ENCODE results near the gene GPA33.

The GPA33 gene

DNA sequence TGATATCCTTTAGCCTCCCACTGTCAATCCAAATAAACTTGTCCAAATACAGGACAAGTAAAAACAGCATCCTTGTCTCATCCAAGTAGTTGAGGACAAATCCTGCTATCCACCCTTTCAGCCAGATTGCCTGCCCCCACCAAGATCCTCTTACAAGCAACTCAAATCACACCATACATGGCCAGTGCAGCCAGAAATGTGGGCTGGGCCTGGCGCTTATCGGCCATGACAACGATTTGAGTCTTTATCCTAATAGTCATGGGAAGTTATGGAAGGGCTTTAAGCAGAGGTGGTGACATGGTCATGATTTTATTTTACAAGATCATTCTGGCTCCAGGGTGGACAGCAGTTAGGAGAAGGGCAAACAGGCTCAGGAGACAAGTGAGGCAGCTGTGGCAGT is 6.3 kb downstream of the GPA33 start:
- no peak for DNase-seq

DNA sequence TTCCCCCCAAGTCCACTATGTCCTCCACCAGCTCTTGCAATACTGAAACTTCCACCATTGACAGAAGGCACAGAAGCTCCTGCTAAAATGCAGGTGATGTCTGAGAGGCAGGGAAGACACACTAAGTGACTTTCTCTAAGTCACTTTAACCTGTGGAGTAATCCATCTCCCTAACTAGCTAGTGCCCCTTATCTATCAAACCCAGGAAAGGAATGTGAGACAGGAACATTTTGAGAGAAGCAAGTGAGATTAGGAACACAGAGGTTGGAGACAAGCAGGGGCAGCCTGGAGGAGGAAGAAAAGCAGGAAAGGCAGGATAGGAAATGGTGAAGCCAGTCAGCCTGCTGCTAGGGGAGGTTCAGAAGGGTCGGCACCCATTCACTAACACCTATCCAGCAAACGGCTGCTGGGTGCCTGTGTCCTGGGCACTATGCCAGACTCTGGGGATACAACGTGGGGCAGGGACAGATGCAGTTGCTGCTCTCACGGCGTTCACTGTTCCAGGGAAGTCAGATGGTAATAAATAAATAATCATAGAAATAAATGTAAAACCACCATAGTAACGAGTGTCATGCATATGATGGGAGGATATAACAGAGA is 7.0 kb downstream of the GPA33 start:
- DNase-seq, result peak; percentile 97

DNA sequence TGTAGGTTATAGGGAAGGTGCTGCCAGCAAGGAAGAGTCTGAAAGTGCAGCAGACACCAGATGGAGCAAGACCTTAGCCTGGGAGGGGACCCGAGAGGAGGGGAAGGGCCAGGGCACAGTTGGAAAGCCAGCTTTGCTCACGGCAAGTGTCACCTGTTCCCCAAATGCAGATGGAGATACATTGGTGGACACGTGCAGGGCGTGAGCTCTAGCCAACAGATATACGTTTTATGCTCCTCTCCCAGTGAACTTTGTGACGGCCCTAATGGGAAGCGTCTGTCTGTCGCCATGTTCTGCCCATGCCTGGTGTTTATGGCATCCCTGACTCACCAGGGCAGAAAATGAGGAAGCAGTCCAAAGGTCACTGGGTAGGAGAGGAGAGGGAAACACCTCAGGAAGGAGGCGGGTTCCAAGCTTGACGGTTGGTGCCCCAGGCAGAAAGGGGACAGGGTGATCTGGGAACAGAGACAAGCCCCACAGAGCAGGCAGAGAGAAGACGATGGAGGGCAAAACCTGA is 7.6 kb downstream of the GPA33 start:
- peak; percentile 98 for DNase-seq

DNA sequence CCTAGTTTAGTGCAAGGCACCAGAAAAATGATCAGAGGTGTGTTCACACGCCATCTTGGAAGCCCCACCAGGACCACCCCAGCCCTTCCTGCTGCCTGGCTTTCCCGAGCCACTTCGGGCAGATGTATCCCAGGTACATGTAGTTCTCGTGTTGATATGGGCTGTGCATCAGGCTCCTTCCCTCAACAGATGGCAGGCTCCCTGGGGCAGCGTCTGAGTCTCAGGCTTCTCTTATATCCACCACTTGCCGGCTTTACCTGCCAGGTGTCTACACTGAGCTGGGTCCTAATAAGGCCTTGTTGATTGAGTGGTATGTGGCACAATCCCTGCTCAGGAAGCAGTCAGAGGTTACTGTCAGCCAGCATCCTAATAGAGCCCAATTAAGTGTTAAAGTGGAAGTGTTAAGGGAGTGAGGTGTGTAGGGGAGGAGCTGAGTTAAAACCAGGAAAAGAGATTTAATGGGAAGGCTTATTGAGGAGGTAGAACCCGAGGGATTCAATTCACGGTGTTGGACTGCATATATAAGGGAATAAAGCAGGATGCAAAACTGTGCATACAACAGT is 8.5 kb downstream of the GPA33 start:
- DNase-seq, result peak; percentile 99

DNA sequence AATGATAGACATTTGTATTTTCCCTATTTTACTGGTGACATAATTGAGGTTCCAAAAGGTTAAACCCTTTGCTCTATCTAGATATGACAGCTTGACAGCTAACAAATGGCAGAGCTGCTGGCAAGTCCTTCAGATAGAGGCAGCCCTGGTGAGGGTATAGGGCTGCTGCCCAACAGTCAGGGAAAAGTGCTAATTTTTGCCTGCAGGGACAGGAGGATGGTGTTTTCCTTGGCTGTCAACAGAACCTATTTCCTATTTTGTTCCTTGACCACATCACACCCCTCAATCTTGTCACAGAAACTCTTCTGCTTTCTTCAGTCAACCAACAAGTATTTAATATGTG is 12.3 kb downstream of the GPA33 start:
- no peak for DNase-seq

DNA sequence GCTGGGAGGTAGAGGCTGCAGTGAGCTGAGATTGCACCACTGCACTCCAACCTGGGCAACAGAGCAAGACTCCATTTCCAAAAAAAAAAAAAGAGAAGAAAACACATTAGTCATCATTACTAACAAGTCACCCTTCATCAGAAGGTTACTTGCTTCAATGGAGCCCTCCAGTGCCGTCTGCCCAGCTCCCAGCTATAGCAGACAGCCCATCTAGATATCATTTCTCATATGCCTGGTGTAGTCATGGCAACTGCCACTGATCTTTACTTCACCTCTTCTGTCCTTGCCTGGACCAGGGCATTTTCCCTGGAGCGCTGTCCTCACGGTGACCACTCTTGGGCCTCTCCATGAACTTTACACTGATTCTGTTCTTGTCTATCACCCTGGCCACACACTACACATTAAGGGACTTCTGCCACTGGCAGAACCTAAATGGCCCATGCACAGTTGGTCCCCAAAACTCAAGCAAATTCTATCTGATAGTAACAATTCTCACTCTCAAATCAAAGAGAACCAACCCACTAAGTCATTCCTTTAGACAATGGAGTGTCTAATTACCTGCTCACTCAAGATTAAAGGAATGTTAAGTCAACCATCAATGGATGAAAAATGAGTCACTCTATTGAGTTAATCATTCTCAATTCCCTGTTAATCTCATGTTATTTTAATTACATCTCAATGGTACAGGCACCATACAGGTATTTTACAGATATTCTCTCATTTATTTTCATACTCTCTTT is 12.9 kb downstream of the GPA33 start:
- DNase-seq, result peak; percentile 12

DNA sequence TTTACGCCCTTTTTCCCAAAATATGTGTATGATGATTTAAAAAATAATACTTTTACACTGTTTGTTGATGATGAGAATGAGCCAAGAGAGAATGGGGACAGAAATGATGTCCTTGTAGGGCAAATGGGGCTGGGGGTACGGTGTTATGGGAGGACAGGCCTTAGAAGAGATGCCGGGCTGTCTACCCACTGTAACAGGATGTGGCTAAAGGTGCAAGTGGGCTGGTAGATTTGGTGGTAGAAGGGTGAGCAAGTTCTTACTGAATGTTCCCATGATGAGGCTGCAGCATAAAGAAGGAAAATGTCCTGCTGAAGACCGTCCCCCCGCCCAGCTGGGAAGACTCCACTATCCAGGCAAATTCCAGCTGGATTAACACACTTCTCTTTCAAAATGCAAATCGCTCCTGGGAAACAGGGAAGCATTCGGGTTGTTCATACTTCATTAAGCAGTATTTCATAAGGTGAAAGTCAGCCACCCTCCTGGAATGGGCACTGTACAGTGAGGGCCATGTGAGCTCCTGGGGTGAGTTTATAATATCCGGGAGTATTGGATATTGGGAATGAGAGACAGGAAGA is 14.0 kb downstream of the GPA33 start:
- no peak for DNase-seq

DNA sequence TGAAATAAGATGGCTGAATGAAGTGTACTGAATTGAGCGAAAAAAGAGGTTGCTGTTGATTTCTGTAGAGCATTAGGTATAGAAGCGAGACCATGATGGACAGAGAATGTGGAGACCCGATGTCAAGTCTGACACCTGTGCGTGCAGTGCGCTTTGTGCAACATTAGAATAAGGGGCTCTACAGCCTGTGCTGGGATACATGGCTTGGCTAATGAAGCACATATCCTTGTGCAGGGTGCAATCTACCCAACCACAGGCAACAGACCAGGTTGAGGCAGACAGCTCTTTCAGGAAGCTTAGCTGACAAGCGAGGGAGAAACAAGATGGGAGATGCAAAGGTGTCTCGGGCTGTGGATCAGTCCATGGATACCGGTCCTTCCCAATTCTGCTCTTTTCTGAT is 18.9 kb downstream of the GPA33 start:
- no peak for DNase-seq

DNA sequence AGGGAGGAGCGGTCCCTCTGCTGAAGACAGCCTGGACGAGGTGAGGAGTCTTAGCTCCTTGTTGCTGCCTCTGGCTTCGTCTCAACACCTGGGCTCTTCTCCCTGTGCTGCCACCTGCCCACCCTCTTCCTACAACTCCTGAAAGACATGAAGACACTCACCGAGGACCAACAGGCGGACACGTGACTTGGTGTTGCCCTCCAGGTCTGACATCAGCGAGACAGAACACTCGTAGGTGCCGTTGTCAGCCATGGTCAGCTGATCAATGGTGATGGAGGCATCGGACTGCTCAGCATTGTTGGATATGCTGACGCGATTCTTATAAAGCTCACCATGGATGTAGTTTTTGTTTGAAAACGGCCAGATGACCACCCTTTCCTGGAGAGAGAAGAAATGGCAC is 21.4 kb downstream of the GPA33 start:
- no peak for DNase-seq

DNA sequence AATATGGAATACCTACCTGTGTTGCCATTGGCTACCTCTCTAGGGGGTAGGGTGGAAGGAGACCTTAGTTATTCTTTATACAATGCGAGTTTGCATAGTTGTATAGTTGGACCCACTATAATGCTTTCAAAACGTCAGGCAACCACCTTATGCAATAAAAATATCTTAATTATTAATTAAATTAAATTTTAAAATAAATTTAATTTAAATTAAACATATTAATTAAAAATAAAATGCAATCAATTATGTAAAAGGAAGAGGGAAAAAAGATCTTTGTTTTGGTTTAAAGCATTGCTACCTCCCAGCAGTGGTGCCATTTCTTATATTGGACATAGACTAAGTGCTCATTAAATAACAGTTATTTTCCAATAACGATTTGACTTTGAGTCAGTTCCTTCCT is 22.3 kb downstream of the GPA33 start:
- no peak for DNase-seq

DNA sequence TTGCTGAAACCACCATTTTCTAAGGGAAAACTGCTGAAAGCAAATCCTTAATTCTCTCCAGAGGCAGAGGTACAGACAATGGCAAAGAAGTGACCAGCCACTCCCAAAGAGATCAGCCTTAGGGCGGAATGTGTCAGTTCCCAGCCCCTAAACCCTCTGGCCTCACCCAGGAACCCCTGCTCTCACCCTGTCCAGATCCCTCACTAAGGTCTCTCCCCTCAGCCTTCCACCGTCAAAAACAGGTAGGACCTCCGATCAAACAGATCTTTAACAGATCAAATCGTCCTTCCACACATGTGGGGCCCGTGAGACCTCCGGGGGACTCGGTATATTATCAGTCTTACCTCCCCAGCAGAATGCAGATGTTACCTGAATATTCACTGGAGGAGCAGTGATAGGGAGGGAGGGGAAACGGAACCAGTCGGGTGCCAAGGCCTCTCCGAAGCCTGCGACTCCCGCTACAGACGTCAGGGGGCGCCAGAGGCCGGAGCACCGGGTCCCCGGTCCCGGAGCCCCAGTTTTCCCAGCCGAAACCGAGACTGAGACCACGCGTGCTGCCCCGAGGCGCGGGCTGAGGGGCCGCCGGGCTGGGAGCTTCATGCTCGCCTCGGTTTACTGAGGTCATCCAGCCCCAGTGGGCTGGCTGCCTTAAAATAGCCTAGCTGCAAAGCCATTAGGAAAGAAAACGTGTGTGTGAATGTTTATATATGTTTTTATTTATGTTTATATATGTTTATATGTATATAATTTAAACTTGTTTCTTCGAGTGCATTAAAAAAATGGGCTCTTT is 23.6 kb downstream of the GPA33 start:
- peak; percentile 87 for DNase-seq

DNA sequence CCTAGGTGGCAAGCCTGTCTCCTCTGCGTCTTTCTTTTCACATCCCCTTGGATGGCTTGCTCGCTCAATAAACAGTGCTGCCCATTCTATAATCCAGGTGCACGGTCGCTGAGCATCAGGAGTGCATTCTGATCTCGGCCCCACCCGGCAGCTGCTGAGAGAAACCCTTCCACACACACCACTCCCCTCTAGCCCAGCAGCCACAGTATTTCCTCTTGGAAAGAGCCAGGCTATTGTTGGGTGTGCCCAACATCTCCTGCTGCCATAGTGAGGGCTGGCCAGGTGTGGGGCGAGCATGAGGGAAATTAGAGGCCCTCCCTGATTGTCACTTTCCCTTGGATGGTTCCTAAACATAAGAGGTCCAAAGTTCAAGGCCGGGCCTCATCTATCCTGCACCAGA is 24.7 kb downstream of the GPA33 start:
- peak; percentile 63 for DNase-seq

DNA sequence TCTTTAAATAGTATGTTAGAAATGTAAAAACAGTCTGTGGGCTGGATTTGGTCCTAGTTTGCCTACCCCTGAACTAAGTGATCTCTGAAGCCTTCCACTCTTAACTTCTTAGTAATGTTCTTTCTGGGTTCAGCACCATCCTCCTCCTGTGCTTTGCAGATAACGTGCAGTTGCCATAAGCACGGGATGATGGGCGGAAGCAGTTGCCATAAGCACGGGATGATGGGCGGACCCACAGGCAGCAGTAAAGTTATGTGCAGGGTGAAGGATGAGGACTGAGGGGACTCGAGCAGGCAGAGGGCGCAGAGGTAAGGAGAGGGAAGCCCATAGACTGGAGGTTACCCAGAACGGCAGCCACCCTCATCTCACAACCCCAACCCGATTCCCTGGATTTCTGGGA is 25.6 kb downstream of the GPA33 start:
- DNase-seq, result no peak

DNA sequence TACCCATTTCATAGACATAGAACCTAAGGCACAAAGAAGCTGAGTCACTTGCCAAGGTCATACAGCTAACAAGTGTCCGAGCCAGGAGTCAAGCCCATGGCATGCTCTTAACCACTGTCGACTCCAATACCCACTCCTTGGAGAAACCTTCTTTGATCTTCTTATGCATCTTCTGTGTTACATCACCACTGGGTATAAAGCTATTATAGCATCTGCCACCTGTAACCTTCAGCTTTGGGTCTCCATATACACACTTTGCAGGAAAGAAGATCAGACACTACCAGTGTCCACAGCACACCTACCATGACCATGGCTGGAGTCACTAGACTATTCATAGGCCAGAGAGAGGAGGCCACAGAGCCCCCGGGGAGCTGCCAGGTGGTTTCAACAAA is 29.1 kb downstream of the GPA33 start:
- no peak for DNase-seq

DNA sequence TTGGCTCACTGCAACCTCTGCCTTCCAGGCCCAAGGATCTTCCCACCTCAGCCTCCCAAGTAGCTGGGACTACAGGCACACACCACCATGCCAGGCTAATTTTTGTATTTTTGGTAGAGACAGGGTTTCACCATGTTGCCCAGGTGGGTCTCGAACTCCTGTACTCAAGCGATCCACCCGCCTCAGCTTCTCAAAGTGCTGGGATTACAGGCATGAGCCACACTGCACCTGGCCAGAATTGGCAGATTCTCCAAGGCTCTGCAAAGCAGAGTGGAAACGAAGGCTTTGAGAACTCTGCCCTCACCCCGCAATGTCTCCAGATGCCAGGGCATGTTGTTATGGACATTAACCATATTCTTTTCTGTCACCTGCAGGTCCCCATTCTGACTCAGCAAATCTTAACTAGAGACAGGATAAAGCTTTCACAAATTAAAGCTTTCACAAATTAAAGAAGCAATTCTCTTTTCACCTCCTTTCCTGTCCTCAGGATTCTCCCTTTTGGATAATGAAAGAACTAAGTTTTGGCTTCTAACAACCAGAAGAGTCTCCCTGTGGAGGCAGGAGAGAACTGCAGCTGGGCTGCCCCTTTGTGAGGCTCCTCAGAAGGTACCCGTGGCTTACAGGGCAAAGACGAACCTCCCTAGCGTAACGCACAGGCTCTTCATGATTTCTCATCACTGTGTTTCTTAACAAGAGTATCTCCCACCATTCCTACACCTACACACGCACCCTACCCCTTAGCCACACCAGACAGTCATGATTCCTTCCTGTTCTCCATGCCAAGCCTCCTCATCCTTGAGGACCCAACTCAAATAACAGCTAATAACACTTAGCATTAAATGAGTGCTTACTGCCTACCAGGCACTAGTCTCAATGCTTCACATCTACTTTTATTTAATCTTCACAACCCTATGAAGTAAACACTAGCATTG is 29.8 kb downstream of the GPA33 start:
- peak; percentile 33 for DNase-seq

DNA sequence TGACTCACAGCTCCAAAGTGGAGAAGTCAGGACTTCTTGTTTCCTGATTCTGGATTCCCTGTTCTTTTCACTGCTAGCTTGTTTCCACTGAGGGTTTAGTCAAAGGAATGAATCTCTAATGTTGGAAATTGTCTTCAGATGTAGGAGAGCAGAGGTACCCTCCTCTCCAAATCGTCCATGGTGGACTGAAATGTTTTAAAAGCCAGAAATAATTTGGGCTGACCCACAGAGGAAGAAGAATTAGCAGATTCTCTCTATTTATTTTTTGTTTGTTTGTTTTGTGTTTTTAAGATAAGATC is 30.4 kb downstream of the GPA33 start:
- no peak for DNase-seq

DNA sequence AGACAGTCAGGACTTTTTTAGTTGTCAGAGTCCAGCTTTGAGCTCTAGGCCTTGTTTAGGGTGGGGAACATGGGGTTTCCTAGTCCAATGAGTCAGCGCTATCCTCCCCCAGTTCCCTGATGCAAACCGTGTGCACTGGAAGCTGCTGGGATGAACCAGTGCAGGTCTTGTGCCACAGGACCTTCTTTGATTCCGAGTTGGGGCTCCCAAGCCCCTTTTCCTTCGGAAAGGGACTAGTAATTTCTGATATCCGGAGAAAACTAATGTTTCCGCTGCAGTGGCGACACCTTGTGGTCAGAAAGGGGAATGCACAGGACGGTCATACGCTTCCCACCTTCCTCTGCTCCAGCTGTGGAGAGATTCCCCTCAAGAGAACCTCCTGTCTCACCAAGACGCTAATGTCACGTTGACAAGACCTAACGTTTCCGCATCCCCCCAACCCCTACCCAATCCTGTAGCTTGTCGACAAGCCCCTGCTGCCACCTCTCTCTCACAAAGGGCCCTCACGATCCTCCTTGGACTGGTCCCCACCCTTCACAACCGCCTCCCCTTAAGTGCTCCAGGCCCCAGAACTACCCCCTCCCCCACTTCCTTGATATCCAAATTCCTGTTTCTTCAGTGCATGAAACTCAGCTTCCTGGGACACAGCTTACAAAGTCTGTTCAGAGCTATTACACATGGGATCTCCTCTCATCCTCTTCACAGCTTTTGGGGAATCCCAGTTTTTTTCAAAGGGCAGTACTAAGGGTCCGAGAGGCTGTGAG is 30.9 kb downstream of the GPA33 start:
- DNase-seq, result peak; percentile 69

DNA sequence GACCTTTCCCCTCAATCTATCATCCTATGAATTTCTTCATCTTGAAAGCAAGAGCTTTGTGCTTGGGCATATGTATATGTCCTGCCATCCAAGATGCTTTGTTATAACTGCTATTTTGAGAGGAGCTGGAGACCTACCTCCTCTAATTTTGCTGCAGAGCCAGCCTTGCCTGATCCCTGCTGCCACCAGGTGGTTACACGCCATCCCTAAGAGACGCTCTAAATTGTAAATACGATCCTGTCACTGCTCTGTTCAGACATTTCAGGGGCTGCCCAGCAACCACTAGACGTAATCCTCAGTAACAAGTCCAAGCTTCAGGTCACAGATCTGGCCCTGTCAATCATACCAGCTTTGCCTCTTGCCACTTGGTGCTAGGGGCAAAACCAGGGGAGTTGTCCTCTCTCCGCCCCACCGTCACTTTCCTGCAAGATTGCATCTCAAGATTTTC is 32.9 kb downstream of the GPA33 start:
- DNase-seq, result peak; percentile 78

DNA sequence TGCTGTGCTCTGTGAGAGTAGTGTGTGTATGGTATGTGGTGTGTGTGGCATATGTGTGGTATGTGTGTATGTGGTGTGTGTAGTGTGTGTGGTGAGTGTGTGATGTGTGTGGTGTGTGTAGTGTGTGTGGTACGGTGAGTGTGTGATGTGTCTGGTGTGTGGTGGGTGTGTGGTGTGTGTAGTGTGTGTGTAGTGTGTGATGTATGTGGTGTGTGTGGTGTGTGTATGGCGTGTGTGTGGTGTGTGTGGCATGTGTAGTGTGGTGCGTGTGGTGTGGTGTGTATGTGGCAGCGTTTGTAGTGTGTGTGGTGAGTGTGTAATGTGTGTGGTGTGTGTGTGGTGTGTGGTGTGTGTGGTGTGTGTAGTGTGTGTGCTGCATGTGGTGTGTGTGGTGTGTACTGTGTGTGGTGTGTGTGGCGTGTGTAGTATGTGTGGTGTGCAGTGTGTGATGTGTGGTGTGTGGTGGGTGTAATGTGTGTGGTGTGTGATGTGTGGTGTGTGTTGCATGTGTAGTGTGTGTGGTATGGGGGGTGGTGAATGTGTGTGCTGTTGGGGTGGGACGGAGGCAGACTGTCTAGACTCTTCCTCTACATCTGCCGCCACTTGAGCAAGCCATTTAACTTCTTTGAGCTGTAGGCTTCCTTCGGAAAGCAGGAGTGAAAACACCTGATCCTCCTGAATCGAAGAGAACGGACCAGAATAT is 33.5 kb downstream of the GPA33 start:
- peak; percentile 77 for DNase-seq

DNA sequence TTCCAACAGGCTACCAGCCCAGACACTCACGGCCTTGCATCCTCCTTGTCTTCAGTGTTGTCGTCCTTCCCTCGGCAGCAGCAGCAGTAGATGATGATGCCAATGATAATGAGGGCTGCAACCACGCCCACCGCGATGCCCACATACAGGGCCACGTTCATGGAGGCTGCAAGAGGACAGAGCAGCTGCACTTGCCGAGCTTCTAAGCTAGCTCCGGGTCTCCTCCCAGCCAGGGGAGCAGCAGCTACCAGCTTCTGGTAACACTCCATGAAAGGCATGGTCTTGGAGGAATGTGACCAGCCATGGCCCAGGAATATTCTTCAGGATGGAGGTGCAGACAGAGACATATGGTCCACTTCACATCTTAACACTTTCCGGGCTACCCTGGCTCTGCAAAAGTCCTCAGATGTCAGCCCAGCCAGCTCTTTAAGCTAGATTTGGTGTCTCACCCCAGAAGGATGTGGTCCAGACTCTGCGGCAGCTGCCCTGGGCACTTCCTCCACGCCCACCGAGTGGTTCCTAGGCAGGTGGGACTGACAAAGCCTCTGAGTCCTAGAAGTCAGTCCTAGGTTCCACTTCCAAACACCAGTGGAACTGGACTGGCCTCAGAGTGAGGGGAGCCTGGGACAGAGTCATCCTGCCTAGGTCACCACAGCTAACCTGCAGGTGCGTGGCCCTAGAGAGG is 35.1 kb downstream of the GPA33 start:
- DNase-seq, result no peak
